Pancreas (tissue), 10 donors: Measurements from ENCODE around the gene ARHGEF18. TPM values are rescaled to one million over a fixed set of nuclear protein-coding genes. Genes with fewer than 3 reads are reported as not detected.

Experiments used
- ATAC-seq, 4 donors: fragments of 200-7000 bp; cut with Tn5 transposase; one replicate each; pipeline versions ENCODE4 v1.8.0 to v1.9.1; 2020; ENCODE audit warnings: mild to moderate bottlenecking in 4 of 4, moderate library complexity in 4 of 4
- DNase-seq, 6 donors: peaks; one replicate each; pipeline ENCODE4 v3.0.0-alpha.2; 2020
- FAIRE-seq: peaks from 2 replicates; lab custom pipeline; 2012; peaks lifted over from hg19 to GRCh38; lab: Jason Lieb, UNC
- H3K27ac ChIP-seq, 4 donors: fragments of 200-600 bp; sonication (generic); 1 replicate in 3 of 4; 2 replicates in 1 of 4; pipeline versions ENCODE4 v1.5.0 to v1.8.0; 2020
- H3K27me3 ChIP-seq, 4 donors: fragments of 200-600 bp; one replicate each; pipeline ENCODE4 v1.8.0; 2021
- H3K36me3 ChIP-seq, 3 donors: fragments of 200-600 bp; sonication (generic) in 1 of 3; one replicate each; pipeline versions ENCODE4 v1.5.0 to v1.8.0; 2020 to 2021
- H3K4me1 ChIP-seq, 3 donors: fragments of 200-600 bp; one replicate each; pipeline ENCODE4 v1.8.0; 2021
- H3K4me3 ChIP-seq, 4 donors: fragments of 200-600 bp; sonication (generic) in 2 of 4; one replicate each; pipeline versions ENCODE4 v1.5.0 to v1.8.0; 2020 to 2021
- H3K9me3 ChIP-seq, 4 donors: fragments of 200-600 bp; one replicate each; pipeline ENCODE4 v1.8.0; 2021
- CTCF ChIP-seq, 4 donors: fragments of 200-600 bp; sonication (generic) in 3 of 4; IDR thresholded peaks; one replicate each; pipeline versions ENCODE4 v1.5.0 to v1.8.0; 2021; ENCODE audit warnings: antibody characterized with exemption in 4 of 4
- WGBS, 2 donors: extraction: QIAGEN DNeasy Blood & Tissue Kit; methylation state at CpG; one replicate each; pipeline ENCODE4 v1.1.7; 2013; 5-methylcytosine and 5-hydroxymethylcytosine counted together
- intact Hi-C, 3 donors: fragments of 100-400 bp; cut with DNase I; formaldehyde crosslinking; loops; one replicate each; pipeline versions ENCODE4 v1.11.1 to v1.14.2; 2022
- polyA plus RNA-seq, 2 donors: library from polyadenylated mRNA; stranded (reverse); fragments of 200-250 nt; gene quantifications; one replicate each; pipeline ENCODE4 v1.2.3, GENCODE V29; 2013
- total RNA-seq, 6 donors: library from RNA; stranded (reverse); fragmentation: NEBNext Ultra II Directional in 4 of 6; extraction: Animal tissue kit (Norgen Biotek cat#: 25700) in 4 of 6; gene quantifications; one replicate each; pipeline versions ENCODE4 v1.2.1 to v1.2.4, GENCODE V29; 2021 to 2023
- donor health status: healthy with polysubstance abuse.
- donor health status: DM: no; HTN: no; CAD: no; lungs with moderate emphysema.
- donor health status: DM: no; HTN: no; CAD: no.
- donor health status: control.
- donor health status: control.
- donor health status: Bipolar disorder and iron deficiency.
- donor health status: DM: yes; HTN: yes; CAD: no.
- donor health status: DM: no; HTN: no; CAD: no.
- donor health status: DM: no; HTN: no; CAD: no.
- donor health status: DM: yes; HTN: yes; CAD: no.

Gene ARHGEF18
- total and polyA plus RNA-seq, 8 donors: 17.1 to 45.4 (median 22.4) TPM

- no peaks in the 10 kb centered on the region for H3K9me3 ChIP-seq
- no peaks in the 10 kb centered on the region for H3K27me3 ChIP-seq
- intact Hi-C loops: no loop called here
- DNase-seq (no peak), ATAC-seq (no peak), FAIRE-seq (no peak)
- no peak overlapping the region for H3K27ac ChIP-seq
- no peak overlapping the region for H3K4me3 ChIP-seq
- H3K36me3 ChIP-seq: no peaks in the 10 kb centered on the region
- WGBS, 2 donors: 71 to 87% methylated on average over 7 of the region's 7 CpGs
- TF ChIP-seq CTCF (IDR thresholded peaks at IDR 0.05): no peak
- H3K4me1 ChIP-seq: no peaks in the 10 kb centered on the region
Measured at GRCh38 chr19:7381073-7381390, 32.3 kb downstream of the ARHGEF18 start.

- DNase-seq: peak in 1 of 6 donors; percentile 59
- Histone ChIP-seq H3K36me3 (no peaks in the 10 kb centered on the region), H3K4me1 (peaks cover 0 to 6% (median 5%) of the 10 kb centered on the region in 3 donors), H3K9me3 (no peaks in the 10 kb centered on the region), H3K27me3 (no peaks in the 10 kb centered on the region), H3K4me3 (no peak overlapping the region), H3K27ac (no peak overlapping the region)
- no peak for FAIRE-seq
- intact Hi-C loops: no loop called here
- TF ChIP-seq CTCF (IDR thresholded peaks at IDR 0.05): no peak
- 74 to 81% methylated on average over 9 of the region's 9 CpGs for WGBS, 2 donors
- ATAC-seq: no peak
Measured at GRCh38 chr19:7382694-7383093, 34.0 kb downstream of the ARHGEF18 start.

GRCh38 chr19:7383284-7383683 lies 34.5 kb downstream of the ARHGEF18 start:
- Histone ChIP-seq H3K9me3 (no peaks in the 10 kb centered on the region), H3K36me3 (no peaks in the 10 kb centered on the region), H3K4me1 (peaks cover 0 to 10% (median 8%) of the 10 kb centered on the region in 3 donors), H3K4me3 (no peak overlapping the region), H3K27me3 (no peaks in the 10 kb centered on the region), H3K27ac (no peak overlapping the region)
- no peak for FAIRE-seq
- TF ChIP-seq CTCF (IDR thresholded peaks at IDR 0.05): no peak
- WGBS, 2 donors: 68 to 84% methylated on average over 7 of the region's 7 CpGs
- ATAC-seq: no peak
- intact Hi-C loops: no loop called here
- no peak for DNase-seq

- intact Hi-C loops: no loop called here
- FAIRE-seq: no peak
Measured at GRCh38 chr19:7385062-7385461, 36.3 kb downstream of the ARHGEF18 start.

More at GRCh38 chr19:7385062-7385461, 36.3 kb downstream of the ARHGEF18 start:
- DNase-seq (peak in 1 of 6 donors; percentile 2), ATAC-seq (no peak)
- H3K9me3 ChIP-seq: no peaks in the 10 kb centered on the region
- H3K4me1 ChIP-seq: peaks cover 0 to 10% (median 8%) of the 10 kb centered on the region in 3 donors
- no peak overlapping the region for H3K4me3 ChIP-seq
- H3K27me3 ChIP-seq: no peaks in the 10 kb centered on the region
- 94 to 97% methylated on average over 5 of the region's 5 CpGs for WGBS, 2 donors
- H3K27ac ChIP-seq: no peak overlapping the region
- TF ChIP-seq CTCF (IDR thresholded peaks at IDR 0.05): no peak
- no peaks in the 10 kb centered on the region for H3K36me3 ChIP-seq
